HepG2 (cell line): ENCODE measurements around the gene INPP1. TPM values are rescaled to one million over a fixed set of nuclear protein-coding genes. Genes with fewer than 3 reads are reported as not detected.

ENCODE experiments used
- ESRRA ChIP-seq: sonication (generic); formaldehyde crosslinking; IDR thresholded peaks from 2 replicates; pipeline ENCODE4 v1.5.1; 2020; ENCODE audit warnings: mild to moderate bottlenecking, low read depth, missing genetic modification reagents
- HNF4A ChIP-seq: sonication (generic); formaldehyde crosslinking; IDR thresholded peaks from 2 replicates; pipeline ENCODE4 v1.4.0; 2020; ENCODE audit warnings: missing genetic modification reagents
- NFE2L2 ChIP-seq: fragments of 150-350 bp; IDR thresholded peaks from 2 replicates; pipeline ENCODE4 v1.6.1; 2014; ENCODE audit warnings: low read length
- PAWR ChIP-seq: sonication (generic); formaldehyde crosslinking; IDR thresholded peaks from 2 replicates; pipeline ENCODE4 v1.4.0; 2020; ENCODE audit warnings: missing genetic modification reagents, mild to moderate bottlenecking, borderline replicate concordance
- ZBTB1 ChIP-seq: sonication (generic); formaldehyde crosslinking; IDR thresholded peaks from 2 replicates; pipeline ENCODE4 v1.4.0; 2020; ENCODE audit warnings: missing genetic modification reagents, borderline replicate concordance
- ZFP1 ChIP-seq: IDR thresholded peaks from 2 replicates; pipeline ENCODE4 v1.6.1; 2016
- ZFYVE20 ChIP-seq: sonication (generic); formaldehyde crosslinking; IDR thresholded peaks from 2 replicates; pipeline ENCODE4 v1.8.0; 2023; ENCODE audit warnings: low read depth, mild to moderate bottlenecking, moderate library complexity, missing genetic modification reagents, borderline replicate concordance
- ZMYM2 ChIP-seq: sonication (generic); formaldehyde crosslinking; IDR thresholded peaks from 2 replicates; pipeline ENCODE4 v1.8.0; 2022; ENCODE audit warnings: mild to moderate bottlenecking, missing genetic modification reagents
- ZNF17 ChIP-seq: sonication (generic); formaldehyde crosslinking; IDR thresholded peaks from 2 replicates; pipeline ENCODE4 v1.5.0; 2020; ENCODE audit warnings: mild to moderate bottlenecking, missing genetic modification reagents
- ZNF546 ChIP-seq: sonication (generic); formaldehyde crosslinking; conservative IDR thresholded peaks from 2 replicates; pipeline ENCODE4 v1.8.1; 2023; ENCODE audit warnings: mild to moderate bottlenecking, missing genetic modification reagents
- ZNF605 ChIP-seq: sonication (generic); formaldehyde crosslinking; IDR thresholded peaks from 2 replicates; pipeline ENCODE4 v1.8.0; 2022; ENCODE audit warnings: mild to moderate bottlenecking, missing genetic modification reagents
- ZNF780A ChIP-seq: sonication (generic); formaldehyde crosslinking; IDR thresholded peaks from 2 replicates; pipeline ENCODE4 v1.8.0; 2022; ENCODE audit warnings: mild to moderate bottlenecking, missing genetic modification reagents, moderate library complexity
- ZNF816 ChIP-seq: sonication (generic); formaldehyde crosslinking; IDR thresholded peaks from 2 replicates; pipeline ENCODE4 v1.8.0; 2022; ENCODE audit warnings: missing genetic modification reagents, mild to moderate bottlenecking, borderline replicate concordance
- polyA plus RNA-seq, 8 experiments: library from polyadenylated mRNA; depleted of rRNA in 3 of 8; stranded (reverse) in 7 of 8; unstranded in 1 of 8; fragments of >200 nt; fragmentation: Illumina TruSeq in 4 of 8; extraction: Trizol in 4 of 8; gene quantifications; 2 replicates each; pipeline versions ENCODE4 v1.2.1 to v1.2.3, GENCODE V29; 2011 to 2016; ENCODE audit warnings: low read depth in 4 of 8, missing spikeins in 1 of 8, mixed read lengths in 1 of 8; ENCODE audit not compliant: insufficient read depth in 1 of 8
- total RNA-seq, 5 experiments: library from RNA; depleted of rRNA; stranded (reverse); fragments of >200 nt; fragmentation: Illumina TruSeq; extraction: Trizol; gene quantifications; 2 replicates each; pipeline ENCODE4 v1.2.3, GENCODE V29; 2016; ENCODE audit warnings: low read depth in 1 of 5
- TF ChIP-seq, protein P1 (sequence below): sonication (generic); formaldehyde crosslinking; IDR thresholded peaks from 2 replicates; pipeline ENCODE4 v1.8.0; 2022; ENCODE audit warnings: missing genetic modification reagents, mild to moderate bottlenecking, borderline replicate concordance
- TF ChIP-seq, protein P2 (sequence below): sonication (generic); formaldehyde crosslinking; IDR thresholded peaks from 2 replicates; pipeline ENCODE4 v1.5.1; 2020; ENCODE audit warnings: mild to moderate bottlenecking, moderate library complexity, missing genetic modification reagents
- TF ChIP-seq, protein P3 (sequence below): sonication (generic); formaldehyde crosslinking; IDR thresholded peaks from 2 replicates; pipeline ENCODE4 v1.4.0; 2020; ENCODE audit warnings: missing genetic modification reagents
- TF ChIP-seq, protein P4 (sequence below): sonication (generic); formaldehyde crosslinking; IDR thresholded peaks from 2 replicates; pipeline ENCODE4 v1.4.0; 2020; ENCODE audit warnings: missing genetic modification reagents, mild to moderate bottlenecking, borderline replicate concordance
- TF ChIP-seq, protein P5 (sequence below): IDR thresholded peaks from 2 replicates; pipeline ENCODE4 v1.6.1; 2012; ENCODE audit warnings: low read depth, low read length, improper control_type of control experiment

INPP1 gene
- total and polyA plus RNA-seq, 2 of the 13 experiments (the other 11 are each of a cell fraction or from before 2014, with no cell fraction given): 10.0 to 13.3 TPM

DNA sequence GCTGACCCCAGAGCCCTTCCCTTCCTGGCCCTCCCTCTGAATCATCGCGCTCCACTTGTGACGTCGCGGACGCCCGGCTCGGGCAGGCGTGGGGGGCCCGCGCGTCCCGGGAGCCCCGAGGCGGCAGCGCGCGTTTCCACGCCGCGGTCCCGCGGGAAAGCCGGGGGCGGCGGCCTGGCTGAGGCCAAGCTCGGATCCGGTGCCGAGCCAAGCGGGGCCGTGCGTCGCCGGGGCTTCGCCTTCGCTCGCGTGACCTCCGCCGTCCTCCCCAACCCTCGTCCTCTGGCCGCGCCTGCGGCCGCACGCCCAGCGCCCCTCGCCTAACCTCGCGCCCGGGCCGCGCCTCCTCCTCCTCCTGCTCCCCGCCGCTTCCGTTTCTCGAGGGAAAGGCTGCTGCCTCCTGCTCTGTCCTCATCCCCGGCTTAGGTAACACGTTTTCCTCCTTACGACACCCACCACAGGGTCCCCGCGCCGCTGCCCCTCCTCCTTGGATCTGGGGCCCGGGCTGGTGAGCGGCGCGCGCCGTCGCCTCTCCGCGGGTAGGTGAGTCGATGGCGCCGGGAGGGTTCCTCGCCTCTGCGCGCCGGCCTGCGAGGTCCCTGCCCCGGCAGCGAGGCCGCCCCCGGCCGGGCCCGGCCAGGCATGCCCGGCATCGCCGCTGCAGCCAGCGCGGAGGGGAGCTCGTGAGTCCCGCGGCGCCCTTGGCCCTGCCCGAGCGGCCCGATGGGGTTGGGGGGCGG, at the start of gene INPP1 (continued):
- no peak for TF ChIP-seq ESRRA
- 0 out of 2 replicates have a peak, but pooled peaks have one; percentile 44 for TF ChIP-seq PAWR (CRISPR knock-in tag)
- TF ChIP-seq, protein P1, sequence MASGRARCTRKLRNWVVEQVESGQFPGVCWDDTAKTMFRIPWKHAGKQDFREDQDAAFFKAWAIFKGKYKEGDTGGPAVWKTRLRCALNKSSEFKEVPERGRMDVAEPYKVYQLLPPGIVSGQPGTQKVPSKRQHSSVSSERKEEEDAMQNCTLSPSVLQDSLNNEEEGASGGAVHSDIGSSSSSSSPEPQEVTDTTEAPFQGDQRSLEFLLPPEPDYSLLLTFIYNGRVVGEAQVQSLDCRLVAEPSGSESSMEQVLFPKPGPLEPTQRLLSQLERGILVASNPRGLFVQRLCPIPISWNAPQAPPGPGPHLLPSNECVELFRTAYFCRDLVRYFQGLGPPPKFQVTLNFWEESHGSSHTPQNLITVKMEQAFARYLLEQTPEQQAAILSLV (CRISPR knock-in tag): no peak; the same call in 1 of the 2 replicates
- TF ChIP-seq HNF4A (CRISPR knock-in tag): no peak
- TF ChIP-seq ZNF605: no peak
- TF ChIP-seq NFE2L2: no peak
- TF ChIP-seq ZFP1 (CRISPR knock-in tag): no peak
- no peak for TF ChIP-seq ZNF17
- TF ChIP-seq ZMYM2 (CRISPR knock-in tag): 0 out of 2 replicates have a peak, but pooled peaks have one; percentile 71
- TF ChIP-seq, protein P2, sequence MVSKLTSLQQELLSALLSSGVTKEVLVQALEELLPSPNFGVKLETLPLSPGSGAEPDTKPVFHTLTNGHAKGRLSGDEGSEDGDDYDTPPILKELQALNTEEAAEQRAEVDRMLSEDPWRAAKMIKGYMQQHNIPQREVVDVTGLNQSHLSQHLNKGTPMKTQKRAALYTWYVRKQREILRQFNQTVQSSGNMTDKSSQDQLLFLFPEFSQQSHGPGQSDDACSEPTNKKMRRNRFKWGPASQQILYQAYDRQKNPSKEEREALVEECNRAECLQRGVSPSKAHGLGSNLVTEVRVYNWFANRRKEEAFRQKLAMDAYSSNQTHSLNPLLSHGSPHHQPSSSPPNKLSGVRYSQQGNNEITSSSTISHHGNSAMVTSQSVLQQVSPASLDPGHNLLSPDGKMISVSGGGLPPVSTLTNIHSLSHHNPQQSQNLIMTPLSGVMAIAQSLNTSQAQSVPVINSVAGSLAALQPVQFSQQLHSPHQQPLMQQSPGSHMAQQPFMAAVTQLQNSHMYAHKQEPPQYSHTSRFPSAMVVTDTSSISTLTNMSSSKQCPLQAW (CRISPR knock-in tag): no peak
- no peak for TF ChIP-seq ZBTB1 (CRISPR knock-in tag)
- peak; percentile 84; the same call in 1 of the 2 replicates for TF ChIP-seq ZNF780A (CRISPR knock-in tag)
- TF ChIP-seq ZNF546: peak; percentile 98
- TF ChIP-seq, protein P3, sequence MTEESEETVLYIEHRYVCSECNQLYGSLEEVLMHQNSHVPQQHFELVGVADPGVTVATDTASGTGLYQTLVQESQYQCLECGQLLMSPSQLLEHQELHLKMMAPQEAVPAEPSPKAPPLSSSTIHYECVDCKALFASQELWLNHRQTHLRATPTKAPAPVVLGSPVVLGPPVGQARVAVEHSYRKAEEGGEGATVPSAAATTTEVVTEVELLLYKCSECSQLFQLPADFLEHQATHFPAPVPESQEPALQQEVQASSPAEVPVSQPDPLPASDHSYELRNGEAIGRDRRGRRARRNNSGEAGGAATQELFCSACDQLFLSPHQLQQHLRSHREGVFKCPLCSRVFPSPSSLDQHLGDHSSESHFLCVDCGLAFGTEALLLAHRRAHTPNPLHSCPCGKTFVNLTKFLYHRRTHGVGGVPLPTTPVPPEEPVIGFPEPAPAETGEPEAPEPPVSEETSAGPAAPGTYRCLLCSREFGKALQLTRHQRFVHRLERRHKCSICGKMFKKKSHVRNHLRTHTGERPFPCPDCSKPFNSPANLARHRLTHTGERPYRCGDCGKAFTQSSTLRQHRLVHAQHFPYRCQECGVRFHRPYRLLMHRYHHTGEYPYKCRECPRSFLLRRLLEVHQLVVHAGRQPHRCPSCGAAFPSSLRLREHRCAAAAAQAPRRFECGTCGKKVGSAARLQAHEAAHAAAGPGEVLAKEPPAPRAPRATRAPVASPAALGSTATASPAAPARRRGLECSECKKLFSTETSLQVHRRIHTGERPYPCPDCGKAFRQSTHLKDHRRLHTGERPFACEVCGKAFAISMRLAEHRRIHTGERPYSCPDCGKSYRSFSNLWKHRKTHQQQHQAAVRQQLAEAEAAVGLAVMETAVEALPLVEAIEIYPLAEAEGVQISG: peak; percentile 68
- TF ChIP-seq, protein P4, sequence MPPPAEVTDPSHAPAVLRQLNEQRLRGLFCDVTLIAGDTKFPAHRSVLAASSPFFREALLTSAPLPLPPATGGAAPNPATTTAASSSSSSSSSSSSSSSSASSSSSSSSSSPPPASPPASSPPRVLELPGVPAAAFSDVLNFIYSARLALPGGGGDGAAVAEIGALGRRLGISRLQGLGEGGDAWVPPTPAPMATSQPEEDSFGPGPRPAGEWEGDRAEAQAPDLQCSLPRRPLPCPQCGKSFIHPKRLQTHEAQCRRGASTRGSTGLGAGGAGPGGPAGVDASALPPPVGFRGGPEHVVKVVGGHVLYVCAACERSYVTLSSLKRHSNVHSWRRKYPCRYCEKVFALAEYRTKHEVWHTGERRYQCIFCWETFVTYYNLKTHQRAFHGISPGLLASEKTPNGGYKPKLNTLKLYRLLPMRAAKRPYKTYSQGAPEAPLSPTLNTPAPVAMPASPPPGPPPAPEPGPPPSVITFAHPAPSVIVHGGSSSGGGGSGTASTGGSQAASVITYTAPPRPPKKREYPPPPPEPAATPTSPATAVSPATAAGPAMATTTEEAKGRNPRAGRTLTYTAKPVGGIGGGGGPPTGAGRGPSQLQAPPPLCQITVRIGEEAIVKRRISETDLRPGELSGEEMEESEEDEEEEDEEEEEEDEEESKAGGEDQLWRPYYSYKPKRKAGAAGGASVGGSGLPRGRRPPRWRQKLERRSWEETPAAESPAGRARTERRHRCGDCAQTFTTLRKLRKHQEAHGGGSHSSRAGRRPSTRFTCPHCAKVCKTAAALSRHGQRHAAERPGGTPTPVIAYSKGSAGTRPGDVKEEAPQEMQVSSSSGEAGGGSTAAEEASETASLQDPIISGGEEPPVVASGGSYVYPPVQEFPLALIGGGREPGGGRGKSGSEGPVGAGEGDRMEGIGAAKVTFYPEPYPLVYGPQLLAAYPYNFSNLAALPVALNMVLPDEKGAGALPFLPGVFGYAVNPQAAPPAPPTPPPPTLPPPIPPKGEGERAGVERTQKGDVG: peak; percentile 67; the same call in 1 of the 2 replicates
- 0 out of 2 replicates have a peak, but pooled peaks have one; percentile 76 for TF ChIP-seq ZFYVE20
- TF ChIP-seq, protein P5, sequence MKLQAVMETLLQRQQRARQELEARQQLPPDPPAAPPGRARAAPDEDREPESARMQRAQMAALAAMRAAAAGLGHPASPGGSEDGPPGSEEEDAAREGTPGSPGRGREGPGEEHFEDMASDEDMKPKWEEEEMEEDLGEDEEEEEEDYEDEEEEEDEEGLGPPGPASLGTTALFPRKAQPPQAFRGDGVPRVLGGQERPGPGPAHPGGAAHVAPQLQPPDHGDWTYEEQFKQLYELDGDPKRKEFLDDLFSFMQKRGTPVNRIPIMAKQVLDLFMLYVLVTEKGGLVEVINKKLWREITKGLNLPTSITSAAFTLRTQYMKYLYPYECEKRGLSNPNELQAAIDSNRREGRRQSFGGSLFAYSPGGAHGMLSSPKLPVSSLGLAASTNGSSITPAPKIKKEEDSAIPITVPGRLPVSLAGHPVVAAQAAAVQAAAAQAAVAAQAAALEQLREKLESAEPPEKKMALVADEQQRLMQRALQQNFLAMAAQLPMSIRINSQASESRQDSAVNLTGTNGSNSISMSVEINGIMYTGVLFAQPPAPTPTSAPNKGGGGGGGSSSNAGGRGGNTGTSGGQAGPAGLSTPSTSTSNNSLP: no peak
- peak; percentile 93; the same call in 1 of the 2 replicates for TF ChIP-seq ZNF816 (CRISPR knock-in tag)
